Liver (tissue), 9 donors: ENCODE measurements around the gene ARMCX1. TPM values are rescaled to one million over a fixed set of nuclear protein-coding genes. Genes with fewer than 3 reads are reported as not detected.
"Not testable (repeated sequence)": the region's sequence is repeated elsewhere in the genome, so short reads cannot be mapped to it uniquely, and the experiment has no call there.

Source experiments
- DNase-seq: peaks from one replicate; pipeline ENCODE4 v3.0.0-alpha.2; 2017; ENCODE audit warnings: low spot score
- H3K27ac ChIP-seq, 2 donors: one replicate each; pipeline ENCODE4 v1.7.0; 2013; ENCODE audit warnings: inconsistent platforms in 2 of 2, low read length in 2 of 2, control low read depth in 1 of 2, low read depth in 1 of 2, mild to moderate bottlenecking in 1 of 2
- H3K27me3 ChIP-seq, 4 donors: one replicate each; pipeline versions ENCODE4 v1.6.1 to v1.7.0; 2013; ENCODE audit warnings: low read length in 3 of 4, inconsistent platforms in 1 of 4, mild to moderate bottlenecking in 1 of 4, moderate library complexity in 1 of 4; ENCODE audit not compliant: control insufficient read depth in 4 of 4, insufficient read depth in 4 of 4
- H3K36me3 ChIP-seq, 4 donors: one replicate each; pipeline versions ENCODE4 v1.6.1 to v1.7.0; 2013; ENCODE audit warnings: low read length in 3 of 4, mild to moderate bottlenecking in 3 of 4, low read depth in 1 of 4, moderate library complexity in 1 of 4; ENCODE audit not compliant: control insufficient read depth in 4 of 4, insufficient read depth in 3 of 4
- H3K4me1 ChIP-seq, 4 donors: one replicate each; pipeline versions ENCODE4 v1.6.1 to v1.7.0; 2013; ENCODE audit warnings: low read length in 3 of 4, mild to moderate bottlenecking in 3 of 4, moderate library complexity in 1 of 4; ENCODE audit not compliant: control insufficient read depth in 4 of 4, insufficient read depth in 4 of 4
- H3K4me3 ChIP-seq, 3 donors: one replicate each; pipeline versions ENCODE4 v1.6.1 to v1.7.0; 2013; ENCODE audit warnings: low read length in 3 of 3, control low read depth in 1 of 3, low read depth in 1 of 3, mild to moderate bottlenecking in 1 of 3
- H3K9ac ChIP-seq, 2 donors: one replicate each; pipeline ENCODE4 v1.7.0; 2013; ENCODE audit warnings: low read length in 2 of 2, mild to moderate bottlenecking in 2 of 2, moderate library complexity in 2 of 2, control low read depth in 1 of 2, low read depth in 1 of 2
- H3K9me3 ChIP-seq, 4 donors: one replicate each; pipeline versions ENCODE4 v1.6.1 to v1.7.0; 2013; ENCODE audit warnings: low read length in 3 of 4; ENCODE audit not compliant: control insufficient read depth in 4 of 4
- CTCF ChIP-seq: fragments of 150-350 bp; IDR thresholded peaks from 2 replicates; pipeline ENCODE4 v1.5.1; 2017; ENCODE audit warnings: improper control_type of control experiment, low read depth, low read length; ENCODE audit not compliant: missing input control
- FOXA1 ChIP-seq: IDR thresholded peaks from 2 replicates; pipeline ENCODE4 v1.6.1; 2016; ENCODE audit warnings: antibody characterized with exemption
- JUND ChIP-seq, 2 donors: IDR thresholded peaks; 2 replicates each; pipeline ENCODE4 v1.6.1; 2016; ENCODE audit warnings: antibody characterized with exemption in 2 of 2
- MAX ChIP-seq: IDR thresholded peaks from 2 replicates; pipeline ENCODE4 v1.6.1; 2016; ENCODE audit warnings: antibody characterized with exemption
- NR2F2 ChIP-seq: IDR thresholded peaks from 2 replicates; pipeline ENCODE4 v1.6.1; 2016; ENCODE audit warnings: antibody characterized with exemption
- RAD21 ChIP-seq, 2 donors: IDR thresholded peaks; 2 replicates each; pipeline ENCODE4 v1.6.1; 2016; ENCODE audit warnings: antibody characterized with exemption in 2 of 2, mild to moderate bottlenecking in 2 of 2
- RXRA ChIP-seq, 2 donors: IDR thresholded peaks; 2 replicates each; pipeline ENCODE4 v1.6.1; 2017 to 2018; ENCODE audit warnings: antibody characterized with exemption in 2 of 2, mild to moderate bottlenecking in 1 of 2
- YY1 ChIP-seq: IDR thresholded peaks from 2 replicates; pipeline ENCODE4 v1.6.1; 2016; ENCODE audit warnings: antibody characterized with exemption, mild to moderate bottlenecking
- ZBTB33 ChIP-seq: IDR thresholded peaks from 2 replicates; pipeline ENCODE4 v1.6.1; 2016; ENCODE audit warnings: antibody characterized with exemption
- WGBS: extraction: QIAGEN DNeasy Blood & Tissue Kit; methylation state at CpG from one replicate; pipeline ENCODE4 v1.1.7; 2013; 5-methylcytosine and 5-hydroxymethylcytosine counted together
- polyA plus RNA-seq, 2 donors: library from polyadenylated mRNA; stranded (reverse) in 1 of 2; unstranded in 1 of 2; fragments of 200-250 nt in 1 of 2; fragments of >200 nt in 1 of 2; fragmentation: Nextera tagmentation in 1 of 2; extraction: Ambion mirVana in 1 of 2; gene quantifications; one replicate each; pipeline versions ENCODE4 v1.2.1 to v1.2.3, GENCODE V29; 2013 to 2015
- total RNA-seq, 2 donors: library from RNA; depleted of rRNA; stranded (reverse); fragments of >200 nt; gene quantifications; one replicate each; pipeline ENCODE4 v1.2.3, GENCODE V29; 2014
- donor health status: healthy.
- donor health status: healthy.
- donor health status: healthy.
- donor health status: healthy.
- donor health status: healthy.

ARMCX1 gene
- total and polyA plus RNA-seq, 4 donors: 1.1 to 9.0 (median 2.0) TPM

GRCh38 chrX:101595739-101596419, 45.5 kb downstream of the ARMCX1 start:
- TF ChIP-seq RAD21 (IDR thresholded peaks at IDR 0.05) (peak; percentile 83 to 89), CTCF (peak; percentile 58), YY1 (no peak), FOXA1 (no peak)
- no peak for DNase-seq
- Histone ChIP-seq H3K27me3 (peaks cover 0 to 6% (median 0%) of the 10 kb centered on the region in 4 donors), H3K27ac (no peak overlapping the region), H3K9ac (no peak overlapping the region), H3K4me3 (no peak overlapping the region), H3K9me3 (no peaks in the 10 kb centered on the region), H3K36me3 (no peaks in the 10 kb centered on the region), H3K4me1 (no peaks in the 10 kb centered on the region)
- 7% methylated on average over 5 of the region's 5 CpGs for WGBS

- DNase-seq: not testable (repeated sequence)
These were observed 49.2 kb downstream of the ARMCX1 start for GRCh38 chrX:101599592-101599991.

GRCh38 chrX:101602077-101602476, 51.7 kb downstream of the ARMCX1 start:
- DNase-seq: no peak
- no peak overlapping the region for H3K9ac ChIP-seq
- H3K27me3 ChIP-seq: peaks cover 0 to 4% (median 0%) of the 10 kb centered on the region in 4 donors
- no peak overlapping the region for H3K4me3 ChIP-seq
- no peak for TF ChIP-seq NR2F2
- no peak for TF ChIP-seq RXRA (IDR thresholded peaks at IDR 0.05)
- TF ChIP-seq CTCF: no peak
- TF ChIP-seq RAD21 (IDR thresholded peaks at IDR 0.05): no peak
- no peak for TF ChIP-seq YY1
- no peak for TF ChIP-seq ZBTB33
- TF ChIP-seq JUND (IDR thresholded peaks at IDR 0.05): no peak
- TF ChIP-seq MAX: no peak
- no peak overlapping the region for H3K27ac ChIP-seq
- H3K4me1 ChIP-seq: no peaks in the 10 kb centered on the region
- no peaks in the 10 kb centered on the region for H3K9me3 ChIP-seq
- WGBS: 90% methylated on average over 4 of the region's 7 CpGs
- no peaks in the 10 kb centered on the region for H3K36me3 ChIP-seq

More at GRCh38 chrX:101599592-101599991, 49.2 kb downstream of the ARMCX1 start:
- not testable (repeated sequence) for H3K9ac ChIP-seq, H3K4me3 ChIP-seq, H3K4me1 ChIP-seq, H3K27me3 ChIP-seq, H3K27ac ChIP-seq, H3K9me3 ChIP-seq, H3K36me3 ChIP-seq
- 86% methylated on average over 6 of the region's 8 CpGs for WGBS

Other genes starting within 250 kb of the ARMCX1 start
- gene TIMM8A, start 201.8 kb upstream of the ARMCX1 start, total RNA-seq: 10 to 100 TPM in 1 of 2 donors, 1 to 10 TPM in 1; 6.1 to 12.3 TPM
- 10 to 100 TPM; 15.2 to 21.4 TPM for gene TIMM8A, start 201.8 kb upstream of the ARMCX1 start, polyA plus RNA-seq
- 10 to 100 TPM in 1 of 2 donors, 1 to 10 TPM in 1; 2.9 to 22.6 TPM for gene BTK, start 164.4 kb upstream of the ARMCX1 start, total RNA-seq
- 1 to 10 TPM in 1 of 2 donors, under 1 TPM in 1; 0.99 to 1.7 TPM for gene BTK, start 164.4 kb upstream of the ARMCX1 start, polyA plus RNA-seq
- 100 to 1,000 TPM; 301 to 519 TPM for gene RPL36A, start 159.5 kb upstream of the ARMCX1 start, total RNA-seq
- 100 to 1,000 TPM; 123 to 458 TPM for gene RPL36A, start 159.5 kb upstream of the ARMCX1 start, polyA plus RNA-seq
- 10 to 100 TPM; 11.8 to 16.3 TPM for gene GLA, start 142.6 kb upstream of the ARMCX1 start, total RNA-seq
- gene GLA, start 142.6 kb upstream of the ARMCX1 start, polyA plus RNA-seq: 10 to 100 TPM in 1 of 2 donors, 1 to 10 TPM in 1; 9.5 to 14.5 TPM
- gene HNRNPH2, start 142.3 kb upstream of the ARMCX1 start, total RNA-seq: 10 to 100 TPM; 31.5 to 36.2 TPM
- gene HNRNPH2, start 142.3 kb upstream of the ARMCX1 start, polyA plus RNA-seq: 10 to 100 TPM; 33.3 to 36.9 TPM
- gene ARMCX4, start 65.1 kb upstream of the ARMCX1 start, total RNA-seq: 1 to 10 TPM; 2.1 to 4.6 TPM
- 1 to 10 TPM; 1.4 to 1.9 TPM for gene ARMCX4, start 65.1 kb upstream of the ARMCX1 start, polyA plus RNA-seq
- gene ARMCX6, start 67.5 kb downstream of the ARMCX1 start, total RNA-seq: 10 to 100 TPM in 1 of 2 donors, 1 to 10 TPM in 1; 6.9 to 11.7 TPM
- 10 to 100 TPM; 12.6 to 13.3 TPM for gene ARMCX6, start 67.5 kb downstream of the ARMCX1 start, polyA plus RNA-seq
- gene ARMCX3, start 72.6 kb downstream of the ARMCX1 start, total RNA-seq: 10 to 100 TPM; 33.4 to 35.3 TPM
- 10 to 100 TPM; 18.0 to 27.6 TPM for gene ARMCX3, start 72.6 kb downstream of the ARMCX1 start, polyA plus RNA-seq
- 1 to 10 TPM; 3.2 to 7.5 TPM for gene ARMCX2, start 109.3 kb downstream of the ARMCX1 start, total RNA-seq
- gene ARMCX2, start 109.3 kb downstream of the ARMCX1 start, polyA plus RNA-seq: 1 to 10 TPM in 1 of 2 donors, under 1 TPM in 1; 0.60 to 3.2 TPM